ENCODE measurements around the gene CACHD1. TPM values are rescaled to one million over a fixed set of nuclear protein-coding genes. Genes with fewer than 3 reads are reported as not detected.

CACHD1 gene
- total RNA-seq, 2 donors from 2014 or later, result 10.8 to 14.4 TPM

DNA sequence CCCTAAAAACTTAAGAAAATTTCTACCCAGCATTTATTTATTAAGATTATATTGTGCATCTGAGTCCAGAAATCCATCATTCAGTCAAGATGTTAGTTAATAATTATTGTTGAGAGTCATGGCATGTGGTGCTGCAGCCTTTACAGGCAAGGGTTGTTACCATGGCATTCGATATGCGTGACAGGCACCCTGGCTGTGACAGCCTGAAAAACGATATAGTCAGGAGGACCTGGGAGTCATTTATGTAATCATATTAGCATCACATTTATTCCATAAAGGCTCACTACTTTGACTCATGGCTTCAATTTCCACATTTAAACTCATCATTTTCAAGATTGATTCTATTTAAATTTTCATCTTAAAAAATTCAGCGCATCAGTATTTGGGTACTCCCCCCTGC, 68.0 kb downstream of the CACHD1 start:
- intact Hi-C loops (cut with DNase I), result loop anchor here (5.0 kb wide), 1 partner anchor 66 kb away; the partner anchor contains the start of gene CACHD1
- Histone ChIP-seq H3K4me1 (replicated peaks) (peaks cover 10% of the 10 kb centered on the region), H3K4me3 (no peak overlapping the region), H3K36me3 (no peaks in the 10 kb centered on the region), H3K27me3 (replicated peaks; ENCODE audit: insufficient read depth) (no peaks in the 10 kb centered on the region), H3K9me3 (no peaks in the 10 kb centered on the region), H3K27ac (no peak overlapping the region)
- TF ChIP-seq POLR2A (IDR thresholded peaks at IDR 0.05) (no peak), POLR2AphosphoS5 (IDR thresholded peaks at IDR 0.05) (no peak)
- TF ChIP-seq, protein P1, sequence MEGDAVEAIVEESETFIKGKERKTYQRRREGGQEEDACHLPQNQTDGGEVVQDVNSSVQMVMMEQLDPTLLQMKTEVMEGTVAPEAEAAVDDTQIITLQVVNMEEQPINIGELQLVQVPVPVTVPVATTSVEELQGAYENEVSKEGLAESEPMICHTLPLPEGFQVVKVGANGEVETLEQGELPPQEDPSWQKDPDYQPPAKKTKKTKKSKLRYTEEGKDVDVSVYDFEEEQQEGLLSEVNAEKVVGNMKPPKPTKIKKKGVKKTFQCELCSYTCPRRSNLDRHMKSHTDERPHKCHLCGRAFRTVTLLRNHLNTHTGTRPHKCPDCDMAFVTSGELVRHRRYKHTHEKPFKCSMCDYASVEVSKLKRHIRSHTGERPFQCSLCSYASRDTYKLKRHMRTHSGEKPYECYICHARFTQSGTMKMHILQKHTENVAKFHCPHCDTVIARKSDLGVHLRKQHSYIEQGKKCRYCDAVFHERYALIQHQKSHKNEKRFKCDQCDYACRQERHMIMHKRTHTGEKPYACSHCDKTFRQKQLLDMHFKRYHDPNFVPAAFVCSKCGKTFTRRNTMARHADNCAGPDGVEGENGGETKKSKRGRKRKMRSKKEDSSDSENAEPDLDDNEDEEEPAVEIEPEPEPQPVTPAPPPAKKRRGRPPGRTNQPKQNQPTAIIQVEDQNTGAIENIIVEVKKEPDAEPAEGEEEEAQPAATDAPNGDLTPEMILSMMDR (IDR thresholded peaks at IDR 0.05), result no peak
- whole genome bisulfite sequencing, result 88% methylated on average over 4 of the region's 4 CpGs
- DNase-seq (ENCODE audit: low spot score), result no peak

GRCh38 chr1:64538389-64538788, 68.5 kb downstream of the CACHD1 start:
- TF ChIP-seq POLR2AphosphoS5 (IDR thresholded peaks at IDR 0.05), result no peak
- TF ChIP-seq, protein P1 (IDR thresholded peaks at IDR 0.05), result no peak
- TF ChIP-seq POLR2A (IDR thresholded peaks at IDR 0.05), result no peak
- no peak for DNase-seq (ENCODE audit: low spot score)
- 75% methylated on average over 3 of the region's 3 CpGs for WGBS
- Histone ChIP-seq H3K4me1 (replicated peaks) (peaks cover 10% of the 10 kb centered on the region), H3K4me3 (no peak overlapping the region), H3K27me3 (replicated peaks; ENCODE audit: insufficient read depth) (no peaks in the 10 kb centered on the region), H3K9me3 (no peaks in the 10 kb centered on the region), H3K27ac (no peak overlapping the region), H3K36me3 (no peaks in the 10 kb centered on the region)
- intact Hi-C loops (cut with DNase I), result loop anchor here (5.0 kb wide), 1 partner anchor 66 kb away; the partner anchor contains the start of gene CACHD1

GRCh38 chr1:64539289-64539688, 69.4 kb downstream of the CACHD1 start:
- TF ChIP-seq, protein P1 (IDR thresholded peaks at IDR 0.05), result no peak
- TF ChIP-seq POLR2AphosphoS5 (IDR thresholded peaks at IDR 0.05), result no peak
- no peak for TF ChIP-seq POLR2A (IDR thresholded peaks at IDR 0.05)
- Histone ChIP-seq H3K27ac (no peak overlapping the region), H3K9me3 (no peaks in the 10 kb centered on the region), H3K4me3 (no peak overlapping the region), H3K36me3 (no peaks in the 10 kb centered on the region), H3K27me3 (replicated peaks; ENCODE audit: insufficient read depth) (no peaks in the 10 kb centered on the region), H3K4me1 (replicated peaks) (peaks cover 10% of the 10 kb centered on the region)
- 34% methylated on average over 3 of the region's 3 CpGs for WGBS
- DNase-seq (ENCODE audit: low spot score), result no peak
- intact Hi-C loops (cut with DNase I), result loop anchor here (5.0 kb wide), 1 partner anchor 67 kb away; the partner anchor contains the start of gene CACHD1

- DNase-seq (ENCODE audit: low spot score), result peak; percentile 26
- H3K27ac ChIP-seq, result no peak overlapping the region
- H3K9me3 ChIP-seq, result no peaks in the 10 kb centered on the region
- no peak overlapping the region for H3K4me3 ChIP-seq
- TF ChIP-seq, protein P1 (IDR thresholded peaks at IDR 0.05), result no peak
- no peak for TF ChIP-seq POLR2A (IDR thresholded peaks at IDR 0.05)
- TF ChIP-seq POLR2AphosphoS5 (IDR thresholded peaks at IDR 0.05), result no peak
- H3K27me3 ChIP-seq (replicated peaks; ENCODE audit: insufficient read depth), result no peaks in the 10 kb centered on the region
- H3K4me1 ChIP-seq (replicated peaks), result peaks cover 10% of the 10 kb centered on the region
- 41% methylated on average over 2 of the region's 2 CpGs for WGBS
- no peaks in the 10 kb centered on the region for H3K36me3 ChIP-seq
- intact Hi-C loops (cut with DNase I), result loop anchor here (5.0 kb wide), 1 partner anchor 67 kb away; the partner anchor contains the start of gene CACHD1
Measured at GRCh38 chr1:64539781-64540218, 69.9 kb downstream of the CACHD1 start.

GRCh38 chr1:64540265-64540791, 70.4 kb downstream of the CACHD1 start:
- intact Hi-C loops (cut with DNase I), result no loop called here
- H3K36me3 ChIP-seq, result no peaks in the 10 kb centered on the region
- no peaks in the 10 kb centered on the region for H3K27me3 ChIP-seq (replicated peaks; ENCODE audit: insufficient read depth)
- H3K4me3 ChIP-seq, result no peak overlapping the region
- 25% methylated on average over 6 of the region's 6 CpGs for WGBS
- peaks cover 10% of the 10 kb centered on the region for H3K4me1 ChIP-seq (replicated peaks)
- H3K27ac ChIP-seq, result peak overlapping the region in 1 of 2 donors; percentile 5
- no peak for DNase-seq (ENCODE audit: low spot score)
- peak; percentile 10 for TF ChIP-seq POLR2AphosphoS5 (IDR thresholded peaks at IDR 0.05)
- TF ChIP-seq POLR2A (IDR thresholded peaks at IDR 0.05), result no peak
- no peaks in the 10 kb centered on the region for H3K9me3 ChIP-seq

All from prostate gland (tissue), 2 donors.